ENCODE data around the gene EXOC2.

DNA sequence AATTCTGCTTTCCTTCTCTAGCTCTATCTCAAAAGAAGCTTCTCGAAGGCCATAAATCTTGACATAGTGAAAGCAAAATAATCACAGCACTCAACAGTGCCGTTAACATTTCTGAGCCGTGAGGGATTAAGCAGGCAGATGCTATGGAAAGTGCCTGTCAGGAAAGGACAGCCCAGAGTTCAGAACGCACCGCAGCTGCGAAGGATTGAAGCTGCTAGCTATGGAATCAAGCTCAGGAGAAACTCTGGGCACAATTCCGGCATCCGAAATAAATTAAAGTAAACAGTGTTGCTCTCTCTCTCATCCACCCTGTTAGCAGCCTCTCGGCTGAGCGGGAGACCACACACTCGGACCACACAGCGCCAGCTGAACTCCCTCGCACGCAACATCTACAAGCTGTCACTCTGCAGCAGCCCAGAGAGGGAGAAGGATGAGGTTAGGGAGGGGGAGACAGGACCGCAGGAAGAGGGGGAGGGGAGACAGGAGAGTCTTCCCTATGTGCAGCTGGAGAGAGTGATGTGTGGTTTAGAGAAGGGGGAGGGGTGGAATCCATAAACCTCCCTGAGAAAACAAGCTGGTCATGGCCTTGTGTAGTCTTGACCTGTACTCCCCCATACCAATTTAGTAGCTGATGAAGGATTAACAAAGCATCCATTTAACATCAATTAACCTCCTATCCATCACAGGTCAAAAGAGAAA lies 9.0 kb downstream of the EXOC2 start:
- TF ChIP-seq, protein P1, sequence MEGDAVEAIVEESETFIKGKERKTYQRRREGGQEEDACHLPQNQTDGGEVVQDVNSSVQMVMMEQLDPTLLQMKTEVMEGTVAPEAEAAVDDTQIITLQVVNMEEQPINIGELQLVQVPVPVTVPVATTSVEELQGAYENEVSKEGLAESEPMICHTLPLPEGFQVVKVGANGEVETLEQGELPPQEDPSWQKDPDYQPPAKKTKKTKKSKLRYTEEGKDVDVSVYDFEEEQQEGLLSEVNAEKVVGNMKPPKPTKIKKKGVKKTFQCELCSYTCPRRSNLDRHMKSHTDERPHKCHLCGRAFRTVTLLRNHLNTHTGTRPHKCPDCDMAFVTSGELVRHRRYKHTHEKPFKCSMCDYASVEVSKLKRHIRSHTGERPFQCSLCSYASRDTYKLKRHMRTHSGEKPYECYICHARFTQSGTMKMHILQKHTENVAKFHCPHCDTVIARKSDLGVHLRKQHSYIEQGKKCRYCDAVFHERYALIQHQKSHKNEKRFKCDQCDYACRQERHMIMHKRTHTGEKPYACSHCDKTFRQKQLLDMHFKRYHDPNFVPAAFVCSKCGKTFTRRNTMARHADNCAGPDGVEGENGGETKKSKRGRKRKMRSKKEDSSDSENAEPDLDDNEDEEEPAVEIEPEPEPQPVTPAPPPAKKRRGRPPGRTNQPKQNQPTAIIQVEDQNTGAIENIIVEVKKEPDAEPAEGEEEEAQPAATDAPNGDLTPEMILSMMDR (IDR thresholded peaks at IDR 0.05; ENCODE audit: low read length): no peak
- no peak for TF ChIP-seq EZH2 (IDR thresholded peaks at IDR 0.05; ENCODE audit: borderline replicate concordance, low read length)

All from OCI-LY1 (cell line).